H9 (cell line): ENCODE data around the gene TPSAB1. TPM values are rescaled to one million over a fixed set of nuclear protein-coding genes. Genes with fewer than 3 reads are reported as not detected.
"Not testable (repeated sequence)": the region's sequence is repeated elsewhere in the genome, so short reads cannot be mapped to it uniquely, and the experiment has no call there.

Experiments
- DNase-seq: peaks from one replicate; pipeline ENCODE4 v3.0.0-alpha.2; 2017
- H2AFZ ChIP-seq: one replicate; pipeline ENCODE4 v1.6.1; 2013; ENCODE audit warnings: mild to moderate bottlenecking, low read length, control low read depth, moderate library complexity
- H2AK5ac ChIP-seq: 2 replicates; pipeline ENCODE4 v1.6.1; 2013; ENCODE audit warnings: low read length, control low read depth, mixed read lengths; ENCODE audit not compliant: insufficient read length
- H2BK120ac ChIP-seq: one replicate; pipeline ENCODE4 v1.6.1; 2013; ENCODE audit warnings: low read depth, mild to moderate bottlenecking, low read length, control low read depth, inconsistent platforms; ENCODE audit not compliant: poor library complexity, severe bottlenecking
- H2BK12ac ChIP-seq: 2 replicates; pipeline ENCODE4 v1.6.1; 2013; ENCODE audit warnings: low read length, control low read depth, mixed read lengths, low read depth; ENCODE audit not compliant: insufficient read length
- H2BK15ac ChIP-seq: 2 replicates; pipeline ENCODE4 v1.6.1; 2013; ENCODE audit warnings: low read depth, low read length, control low read depth
- H2BK20ac ChIP-seq: one replicate; pipeline ENCODE4 v1.6.1; 2013; ENCODE audit warnings: low read depth, mild to moderate bottlenecking, low read length, control low read depth, inconsistent platforms; ENCODE audit not compliant: poor library complexity, severe bottlenecking
- H2BK5ac ChIP-seq: 2 replicates; pipeline ENCODE4 v1.6.1; 2013; ENCODE audit warnings: low read length, control low read depth, mixed read lengths; ENCODE audit not compliant: insufficient read length
- H3K14ac ChIP-seq: 2 replicates; pipeline ENCODE4 v1.6.1; 2013; ENCODE audit warnings: low read length, control low read depth; ENCODE audit not compliant: insufficient read depth
- H3K18ac ChIP-seq: 2 replicates; pipeline ENCODE4 v1.6.1; 2013; ENCODE audit warnings: low read depth, mild to moderate bottlenecking, mixed read lengths, low read length, control low read depth; ENCODE audit not compliant: insufficient read length
- H3K23ac ChIP-seq: 2 replicates; pipeline ENCODE4 v1.6.1; 2013; ENCODE audit warnings: low read length, control low read depth, mixed read lengths, low read depth; ENCODE audit not compliant: insufficient read length
- H3K23me2 ChIP-seq: 2 replicates; pipeline ENCODE4 v1.6.1; 2013; ENCODE audit warnings: low read depth, mild to moderate bottlenecking, mixed read lengths, low read length, control low read depth; ENCODE audit not compliant: insufficient read length, poor library complexity, severe bottlenecking
- H3K27ac ChIP-seq: 2 replicates; pipeline ENCODE4 v1.5.1; 2013; ENCODE audit warnings: low read length, control low read depth, mixed read lengths, low read depth; ENCODE audit not compliant: insufficient read length
- H3K27me3 ChIP-seq: 2 replicates; pipeline ENCODE4 v1.6.1; 2013; ENCODE audit warnings: low read length, control low read depth, inconsistent platforms; ENCODE audit not compliant: insufficient read depth
- H3K4ac ChIP-seq: 2 replicates; pipeline ENCODE4 v1.6.1; 2013; ENCODE audit warnings: low read depth, mild to moderate bottlenecking, control low read depth, inconsistent platforms, low read length, moderate library complexity
- H3K4me1 ChIP-seq: 2 replicates; pipeline ENCODE4 v1.6.1; 2013; ENCODE audit warnings: low read length, control low read depth, inconsistent platforms; ENCODE audit not compliant: insufficient read depth
- H3K4me2 ChIP-seq: 2 replicates; pipeline ENCODE4 v1.6.1; 2013; ENCODE audit warnings: low read length, control low read depth, mixed read lengths; ENCODE audit not compliant: insufficient read length, insufficient read depth
- H3K56ac ChIP-seq: 2 replicates; pipeline ENCODE4 v1.6.1; 2013; ENCODE audit warnings: low read depth, mild to moderate bottlenecking, mixed read lengths, low read length, control low read depth; ENCODE audit not compliant: insufficient read length
- H3K79me1 ChIP-seq: 2 replicates; pipeline ENCODE4 v1.6.1; 2013; ENCODE audit warnings: low read depth, mild to moderate bottlenecking, moderate library complexity, low read length, control low read depth, inconsistent platforms; ENCODE audit not compliant: insufficient read depth, poor library complexity, severe bottlenecking
- H3K79me2 ChIP-seq: 2 replicates; pipeline ENCODE4 v1.6.1; 2013; ENCODE audit warnings: low read length, control low read depth, inconsistent platforms; ENCODE audit not compliant: insufficient read depth
- H3K9ac ChIP-seq: 2 replicates; pipeline ENCODE4 v1.6.1; 2013; ENCODE audit warnings: low read length, control low read depth, mixed read lengths; ENCODE audit not compliant: insufficient read length; ENCODE audit errors: extremely low read depth
- H3K9me3 ChIP-seq: one replicate; pipeline ENCODE4 v1.6.1; 2013; ENCODE audit warnings: low read depth, low read length, inconsistent platforms; ENCODE audit not compliant: control insufficient read depth
- H3T11ph ChIP-seq: one replicate; pipeline ENCODE4 v1.6.1; 2013; ENCODE audit warnings: mild to moderate bottlenecking, low read length, control low read depth, inconsistent platforms
- H4K20me1 ChIP-seq: one replicate; pipeline ENCODE4 v1.6.1; 2013; ENCODE audit not compliant: control insufficient read depth, insufficient read length, insufficient read depth
- H4K5ac ChIP-seq: 2 replicates; pipeline ENCODE4 v1.6.1; 2013; ENCODE audit warnings: low read depth, mild to moderate bottlenecking, mixed read lengths, low read length, control low read depth; ENCODE audit not compliant: insufficient read length
- H4K8ac ChIP-seq: replicated peaks from 2 replicates; pipeline ENCODE4 v1.6.1; 2013; ENCODE audit warnings: low read length, control low read depth, mixed read lengths, low read depth; ENCODE audit not compliant: insufficient read length
- H4K91ac ChIP-seq: 2 replicates; pipeline ENCODE4 v1.6.1; 2013; ENCODE audit warnings: low read depth, mild to moderate bottlenecking, moderate library complexity, mixed read lengths, low read length, control low read depth; ENCODE audit not compliant: insufficient read length
- H3K27ac Mint-ChIP-seq, 3 experiments: 2 replicates in 2 of 3; 3 replicates in 1 of 3; pipeline ENCODE4 v1.8.0; 2020 to 2021; ENCODE audit warnings: mixed read lengths in 3 of 3, mild to moderate bottlenecking in 1 of 3, moderate library complexity in 1 of 3
- H3K27me3 Mint-ChIP-seq: 2 replicates; pipeline ENCODE4 v1.8.0; 2021; ENCODE audit warnings: low read depth, mild to moderate bottlenecking, moderate library complexity, mixed read lengths
- H3K36me3 Mint-ChIP-seq, 3 experiments: 2 replicates in 2 of 3; 3 replicates in 1 of 3; pipeline ENCODE4 v1.8.0; 2020 to 2021; ENCODE audit warnings: low read depth in 3 of 3, mixed read lengths in 3 of 3; ENCODE audit not compliant: insufficient read depth in 1 of 3
- H3K4me1 Mint-ChIP-seq, 2 experiments: 2 replicates each; pipeline ENCODE4 v1.8.0; 2020; ENCODE audit warnings: mixed read lengths in 2 of 2
- H3K4me3 Mint-ChIP-seq, 2 experiments: 2 replicates in 1 of 2; 3 replicates in 1 of 2; pipeline ENCODE4 v1.8.0; 2020 to 2021; ENCODE audit warnings: mild to moderate bottlenecking in 2 of 2, mixed read lengths in 2 of 2, moderate library complexity in 1 of 2
- H3K9me3 Mint-ChIP-seq, 2 experiments: 2 replicates in 1 of 2; 3 replicates in 1 of 2; pipeline ENCODE4 v1.8.0; 2020; ENCODE audit warnings: mild to moderate bottlenecking in 2 of 2, mixed read lengths in 2 of 2, moderate library complexity in 1 of 2
- WGBS: extraction: QIAGEN DNeasy Blood & Tissue Kit; methylation state at CpG from one replicate; pipeline ENCODE4 v1.1.7; 2013; ENCODE audit warnings: missing lambda C conversion rate, low lambda C conversion rate, mixed read lengths; ENCODE audit not compliant: insufficient read length; ENCODE audit errors: extremely low coverage; 5-methylcytosine and 5-hydroxymethylcytosine counted together
- total RNA-seq: library from RNA; stranded (reverse); gene quantifications from 2 replicates; pipeline ENCODE4 v1.2.1, GENCODE V29; 2021

Gene TPSAB1
- total RNA-seq, 1 experiment from 2014 or later = not detected

GRCh38 chr16:1232049-1232748 lies 8.3 kb upstream of the TPSAB1 start:
- H2AFZ ChIP-seq, H4K20me1 ChIP-seq, H3K23me2 ChIP-seq, H2BK5ac ChIP-seq, H3K27me3 ChIP-seq, H3K79me1 ChIP-seq, H2BK120ac ChIP-seq, H3K23ac ChIP-seq, H3K18ac ChIP-seq, H3K9ac ChIP-seq, H3K9me3 Mint-ChIP-seq, H3K4me2 ChIP-seq, H3T11ph ChIP-seq, DNase-seq, H3K56ac ChIP-seq, H2BK15ac ChIP-seq, H3K27ac ChIP-seq, H4K5ac ChIP-seq, H3K14ac ChIP-seq, H3K4ac ChIP-seq, H3K4me1 Mint-ChIP-seq, H3K4me1 ChIP-seq, H4K91ac ChIP-seq, H3K36me3 Mint-ChIP-seq, H3K79me2 ChIP-seq, H3K9me3 ChIP-seq, H2AK5ac ChIP-seq, H3K27ac Mint-ChIP-seq, H2BK20ac ChIP-seq, H2BK12ac ChIP-seq, H4K8ac ChIP-seq, H3K4me3 Mint-ChIP-seq: not testable (repeated sequence)
- H3K27me3 Mint-ChIP-seq = peaks cover 15% of the 10 kb centered on the region
- no CpG with 5 or more reads among the region's 47 CpGs for WGBS

GRCh38 chr16:1236659-1237058 lies 3.8 kb upstream of the TPSAB1 start:
- not testable (repeated sequence) for H3K18ac ChIP-seq, H3K4me1 ChIP-seq, H3K23me2 ChIP-seq, H3K4ac ChIP-seq, H3K9me3 ChIP-seq, H3K36me3 Mint-ChIP-seq, H3K56ac ChIP-seq, H3K9me3 Mint-ChIP-seq, H2AFZ ChIP-seq, H3K27ac ChIP-seq, H4K5ac ChIP-seq, H2BK15ac ChIP-seq, H2BK5ac ChIP-seq, H3K4me1 Mint-ChIP-seq, H3K9ac ChIP-seq, H3K4me3 Mint-ChIP-seq, H2AK5ac ChIP-seq, H3K79me2 ChIP-seq, H4K20me1 ChIP-seq, H2BK20ac ChIP-seq, H3K27me3 ChIP-seq, H3K14ac ChIP-seq, H4K8ac ChIP-seq, H3K23ac ChIP-seq, H3K79me1 ChIP-seq, H4K91ac ChIP-seq, H2BK120ac ChIP-seq, H3K4me2 ChIP-seq, H3T11ph ChIP-seq, DNase-seq, H3K27ac Mint-ChIP-seq, H2BK12ac ChIP-seq
- peaks cover 15% of the 10 kb centered on the region for H3K27me3 Mint-ChIP-seq
- no CpG with 5 or more reads among the region's 29 CpGs for WGBS
